ENCODE measurements around the gene XPR1.

DNA sequence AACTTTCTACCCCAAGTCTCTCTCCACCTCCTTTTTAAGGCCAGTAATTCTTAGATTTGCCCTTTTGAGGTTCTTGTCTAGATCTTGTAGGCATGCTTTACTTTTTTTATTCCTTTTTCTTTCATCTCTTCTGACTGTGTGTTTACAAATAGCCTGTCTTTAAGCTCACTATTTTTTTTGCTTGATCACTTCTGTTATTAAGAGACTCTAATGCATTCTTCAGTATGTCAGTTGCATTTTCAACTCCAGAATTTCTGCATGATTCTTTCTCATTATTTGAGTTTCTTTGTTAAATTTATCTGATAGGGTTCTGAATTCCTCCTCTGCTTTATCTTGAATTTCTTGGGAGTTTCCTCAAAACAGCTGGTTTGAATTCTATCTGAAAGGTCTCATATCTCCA, 30.9 kb downstream of the XPR1 start:
- TF ChIP-seq, protein P1, sequence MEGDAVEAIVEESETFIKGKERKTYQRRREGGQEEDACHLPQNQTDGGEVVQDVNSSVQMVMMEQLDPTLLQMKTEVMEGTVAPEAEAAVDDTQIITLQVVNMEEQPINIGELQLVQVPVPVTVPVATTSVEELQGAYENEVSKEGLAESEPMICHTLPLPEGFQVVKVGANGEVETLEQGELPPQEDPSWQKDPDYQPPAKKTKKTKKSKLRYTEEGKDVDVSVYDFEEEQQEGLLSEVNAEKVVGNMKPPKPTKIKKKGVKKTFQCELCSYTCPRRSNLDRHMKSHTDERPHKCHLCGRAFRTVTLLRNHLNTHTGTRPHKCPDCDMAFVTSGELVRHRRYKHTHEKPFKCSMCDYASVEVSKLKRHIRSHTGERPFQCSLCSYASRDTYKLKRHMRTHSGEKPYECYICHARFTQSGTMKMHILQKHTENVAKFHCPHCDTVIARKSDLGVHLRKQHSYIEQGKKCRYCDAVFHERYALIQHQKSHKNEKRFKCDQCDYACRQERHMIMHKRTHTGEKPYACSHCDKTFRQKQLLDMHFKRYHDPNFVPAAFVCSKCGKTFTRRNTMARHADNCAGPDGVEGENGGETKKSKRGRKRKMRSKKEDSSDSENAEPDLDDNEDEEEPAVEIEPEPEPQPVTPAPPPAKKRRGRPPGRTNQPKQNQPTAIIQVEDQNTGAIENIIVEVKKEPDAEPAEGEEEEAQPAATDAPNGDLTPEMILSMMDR (IDR thresholded peaks at IDR 0.05), result no peak
- no peak for TF ChIP-seq POLR2A (IDR thresholded peaks at IDR 0.05)

All from transverse colon (tissue), 3 donors.